ENCODE data around the gene C1orf105. TPM values are rescaled to one million over a fixed set of nuclear protein-coding genes. Genes with fewer than 3 reads are reported as not detected.
"Not testable (repeated sequence)": the region's sequence is repeated elsewhere in the genome, so short reads cannot be mapped to it uniquely, and the experiment has no call there.

C1orf105 gene
- total RNA-seq, 2 donors from 2014 or later, result not detected

DNA sequence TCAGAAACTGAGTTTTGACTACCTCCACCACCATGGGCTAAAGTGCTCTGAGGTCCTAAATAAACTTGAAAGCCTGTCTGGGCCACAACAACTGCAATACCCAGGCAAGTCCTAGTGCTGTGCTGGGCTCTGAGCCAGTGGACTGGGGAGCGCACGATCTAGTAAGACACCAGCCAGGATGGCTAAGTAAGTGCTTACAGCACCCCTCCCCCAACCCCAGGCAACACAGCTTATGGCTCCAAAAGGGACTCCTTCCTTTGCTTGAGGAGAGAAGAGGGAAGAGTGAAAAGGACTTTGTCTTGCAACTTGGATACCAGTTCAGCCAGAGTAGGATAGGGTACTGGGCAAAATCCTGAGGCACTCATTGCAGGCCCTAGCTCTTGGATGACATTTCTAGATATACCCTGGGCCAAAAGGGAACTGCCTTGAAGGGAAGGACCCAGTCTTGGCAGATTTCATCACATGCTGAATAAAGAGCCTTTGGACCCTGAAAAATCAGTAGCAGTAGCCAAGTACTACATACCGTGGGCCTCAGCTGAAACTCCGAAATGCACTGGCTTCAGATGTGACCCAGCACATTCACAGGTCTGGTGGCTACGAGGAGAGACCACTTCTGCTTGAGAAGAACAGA lies 1.6 kb downstream of the C1orf105 start:
- no peak for DNase-seq (ENCODE audit: low spot score)
- H3K36me3 Mint-ChIP-seq, result no peaks in the 10 kb centered on the region
- no peaks in the 10 kb centered on the region for H3K9me3 Mint-ChIP-seq
- no peaks in the 10 kb centered on the region for H3K4me1 Mint-ChIP-seq (ENCODE audit: low read depth in 2 of 2)
- no peak overlapping the region for H3K27ac Mint-ChIP-seq
- no peak overlapping the region for H3K4me3 Mint-ChIP-seq
- ATAC-seq, result peak in 1 of 2 donors; percentile 32
- no peaks in the 10 kb centered on the region for H3K27me3 Mint-ChIP-seq

DNA sequence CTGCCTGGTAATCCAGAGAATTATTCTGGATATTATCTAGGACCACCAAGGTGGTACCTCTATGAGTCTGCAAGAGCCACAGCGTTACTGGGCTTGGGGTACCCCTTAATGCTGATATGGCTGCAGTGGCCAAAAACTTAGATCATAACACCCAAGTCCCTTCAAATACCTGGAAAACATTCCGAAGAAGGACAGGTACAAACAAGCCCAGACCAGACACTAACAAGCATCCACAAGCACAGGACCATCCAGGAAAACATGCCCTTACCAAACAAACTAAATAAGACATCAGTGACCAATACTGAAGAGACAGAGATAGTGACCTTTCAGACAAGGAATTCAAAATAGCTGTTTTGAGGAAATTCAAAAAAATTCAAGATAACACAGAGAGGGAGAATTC lies 2.9 kb downstream of the C1orf105 start:
- ATAC-seq, result no peak
- DNase-seq (ENCODE audit: low spot score), result no peak
- no peak overlapping the region for H3K4me3 Mint-ChIP-seq
- no peaks in the 10 kb centered on the region for H3K9me3 Mint-ChIP-seq
- H3K36me3 Mint-ChIP-seq, result no peaks in the 10 kb centered on the region
- no peak overlapping the region for H3K27ac Mint-ChIP-seq
- H3K27me3 Mint-ChIP-seq, result no peaks in the 10 kb centered on the region
- H3K4me1 Mint-ChIP-seq (ENCODE audit: low read depth in 2 of 2), result no peaks in the 10 kb centered on the region

DNA sequence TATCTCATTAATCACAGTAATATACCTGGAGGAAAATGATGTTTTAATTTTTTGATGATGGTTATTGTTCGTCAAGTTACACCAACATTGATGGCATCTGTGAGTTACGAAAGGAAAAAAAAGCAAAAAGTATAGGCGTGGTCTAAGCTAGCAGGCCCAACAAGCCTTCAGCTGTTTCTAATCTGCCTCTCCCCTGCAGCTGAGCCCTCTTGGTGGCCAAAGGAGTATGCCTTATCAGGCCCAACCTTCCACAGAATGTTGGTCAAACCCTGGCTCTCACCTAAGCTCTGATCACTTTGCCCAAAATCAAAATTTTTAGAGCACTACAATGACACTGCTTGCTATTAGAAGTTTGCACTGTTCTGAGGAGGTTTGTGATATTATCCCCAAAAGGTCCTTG lies 4.9 kb downstream of the C1orf105 start:
- H3K9me3 Mint-ChIP-seq, result no peaks in the 10 kb centered on the region
- no peak overlapping the region for H3K4me3 Mint-ChIP-seq
- DNase-seq (ENCODE audit: low spot score), result no peak
- no peak for ATAC-seq
- H3K36me3 Mint-ChIP-seq, result no peaks in the 10 kb centered on the region
- H3K27me3 Mint-ChIP-seq, result no peaks in the 10 kb centered on the region
- no peak overlapping the region for H3K27ac Mint-ChIP-seq
- peaks cover 5 to 10% of the 10 kb centered on the region in 2 donors for H3K4me1 Mint-ChIP-seq (ENCODE audit: low read depth in 2 of 2)

DNA sequence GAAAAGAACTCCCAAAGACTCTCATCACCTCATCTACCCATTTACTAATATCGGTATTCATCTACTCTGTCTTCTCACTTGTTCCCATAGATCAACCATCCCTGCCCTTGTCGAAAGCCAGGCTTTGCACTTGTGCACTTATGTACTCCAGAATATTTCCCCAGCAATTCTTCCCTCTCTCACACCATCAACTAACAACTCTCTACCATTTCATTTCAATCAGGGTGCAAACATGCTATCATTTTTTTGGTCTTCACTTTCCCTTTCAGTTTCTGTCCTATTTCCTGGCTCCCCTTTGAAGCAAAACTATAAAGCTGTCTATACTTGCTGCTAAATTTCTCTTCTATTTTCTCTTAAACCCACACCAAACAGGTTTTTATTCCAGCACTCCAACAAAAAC lies 6.7 kb downstream of the C1orf105 start:
- Mint-ChIP-seq H3K9me3 (no peaks in the 10 kb centered on the region), H3K4me3 (no peak overlapping the region), H3K27me3 (no peaks in the 10 kb centered on the region), H3K4me1 (ENCODE audit: low read depth in 2 of 2) (peaks cover 5 to 10% of the 10 kb centered on the region in 2 donors), H3K36me3 (no peaks in the 10 kb centered on the region), H3K27ac (no peak overlapping the region)
- ATAC-seq (peak in 1 of 2 donors; percentile 73), DNase-seq (ENCODE audit: low spot score) (no peak)

DNA sequence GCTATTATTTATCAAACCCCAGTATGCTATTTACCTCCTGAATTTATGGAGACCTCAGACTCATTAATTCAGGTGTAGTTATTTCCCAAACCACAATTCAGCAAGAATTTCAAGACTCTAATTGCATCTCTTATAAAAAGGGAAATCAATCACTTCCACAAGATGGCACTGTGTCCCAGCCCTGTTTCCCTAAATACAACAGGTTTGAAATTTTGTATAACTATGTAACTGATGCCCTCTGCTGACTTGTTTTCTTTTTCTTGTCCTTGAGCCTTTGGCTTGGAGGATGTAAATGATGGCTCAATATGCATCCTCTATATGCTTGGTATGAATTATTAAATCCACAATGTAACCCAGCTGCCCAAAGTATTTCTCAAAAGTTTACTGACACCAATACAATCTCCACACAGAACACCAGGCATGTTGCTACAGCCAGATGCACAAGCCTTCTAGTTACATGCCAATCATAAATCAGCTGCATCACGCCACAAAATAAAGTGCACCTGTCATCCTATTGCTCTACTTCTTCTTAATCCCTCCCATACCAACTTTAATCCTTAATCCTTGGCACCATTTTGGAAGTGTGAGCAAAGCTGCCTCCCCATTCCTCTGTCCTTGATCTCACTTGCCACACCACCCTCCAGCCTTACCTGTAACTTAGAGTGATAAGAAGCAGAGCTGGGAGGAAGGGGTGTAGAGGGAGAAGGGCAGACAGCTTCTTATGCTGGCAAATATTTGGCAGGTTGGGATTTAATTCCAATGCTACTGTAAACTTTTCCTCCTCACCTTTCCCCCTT lies 9.0 kb downstream of the C1orf105 start:
- H3K4me3 Mint-ChIP-seq, result no peak overlapping the region
- H3K27ac Mint-ChIP-seq, result no peak overlapping the region
- no peaks in the 10 kb centered on the region for H3K36me3 Mint-ChIP-seq
- H3K9me3 Mint-ChIP-seq, result no peaks in the 10 kb centered on the region
- ATAC-seq (peak; percentile 38 to 66), DNase-seq (ENCODE audit: low spot score) (no peak)
- H3K27me3 Mint-ChIP-seq, result no peaks in the 10 kb centered on the region
- peaks cover 12 to 21% of the 10 kb centered on the region in 2 donors for H3K4me1 Mint-ChIP-seq (ENCODE audit: low read depth in 2 of 2)

DNA sequence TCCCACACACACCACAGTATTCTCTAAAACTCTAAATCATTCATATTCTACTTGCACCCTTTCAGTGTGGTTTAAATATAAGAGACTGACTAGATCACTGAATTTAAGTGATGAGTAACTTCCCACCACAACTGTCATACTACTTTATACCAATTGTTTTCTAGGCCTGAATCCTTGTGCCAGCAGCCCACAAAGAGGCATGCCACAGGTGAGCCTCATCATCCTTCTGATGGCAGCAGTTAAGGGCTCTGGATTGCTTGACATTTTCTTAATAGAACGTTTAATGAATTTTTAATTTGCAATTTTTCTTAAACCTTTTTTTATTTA lies 9.6 kb downstream of the C1orf105 start:
- no peak overlapping the region for H3K27ac Mint-ChIP-seq
- no peaks in the 10 kb centered on the region for H3K36me3 Mint-ChIP-seq
- H3K27me3 Mint-ChIP-seq, result no peaks in the 10 kb centered on the region
- no peaks in the 10 kb centered on the region for H3K9me3 Mint-ChIP-seq
- no peak for DNase-seq (ENCODE audit: low spot score)
- peaks cover 15 to 22% of the 10 kb centered on the region in 2 donors for H3K4me1 Mint-ChIP-seq (ENCODE audit: low read depth in 2 of 2)
- no peak overlapping the region for H3K4me3 Mint-ChIP-seq
- ATAC-seq, result no peak

DNA sequence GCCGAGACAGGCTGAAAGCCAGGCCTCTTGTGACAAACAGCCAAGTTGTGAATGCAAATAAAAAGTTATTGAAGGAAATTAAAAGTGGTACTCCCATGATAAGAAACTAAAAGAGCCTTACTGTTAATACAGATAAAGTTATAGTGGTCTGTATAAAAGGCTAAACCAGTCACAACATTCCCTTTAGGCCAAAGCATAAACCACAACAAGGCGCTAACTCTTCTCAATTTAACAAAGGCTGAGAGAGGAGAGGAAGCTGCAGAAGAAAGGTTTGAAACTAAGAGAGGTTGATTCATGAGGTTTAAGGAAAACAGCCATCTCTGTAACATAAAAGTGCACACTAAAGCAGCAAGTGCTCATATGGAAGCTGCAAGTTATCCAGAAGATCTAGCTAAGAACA lies 10.7 kb downstream of the C1orf105 start:
- Mint-ChIP-seq H3K27me3 (no peaks in the 10 kb centered on the region), H3K36me3 (no peaks in the 10 kb centered on the region), H3K27ac (no peak overlapping the region), H3K4me3 (no peak overlapping the region), H3K4me1 (ENCODE audit: low read depth in 2 of 2) (peaks cover 22 to 28% of the 10 kb centered on the region in 2 donors), H3K9me3 (no peaks in the 10 kb centered on the region)
- DNase-seq (ENCODE audit: low spot score) (no peak), ATAC-seq (no peak)

DNA sequence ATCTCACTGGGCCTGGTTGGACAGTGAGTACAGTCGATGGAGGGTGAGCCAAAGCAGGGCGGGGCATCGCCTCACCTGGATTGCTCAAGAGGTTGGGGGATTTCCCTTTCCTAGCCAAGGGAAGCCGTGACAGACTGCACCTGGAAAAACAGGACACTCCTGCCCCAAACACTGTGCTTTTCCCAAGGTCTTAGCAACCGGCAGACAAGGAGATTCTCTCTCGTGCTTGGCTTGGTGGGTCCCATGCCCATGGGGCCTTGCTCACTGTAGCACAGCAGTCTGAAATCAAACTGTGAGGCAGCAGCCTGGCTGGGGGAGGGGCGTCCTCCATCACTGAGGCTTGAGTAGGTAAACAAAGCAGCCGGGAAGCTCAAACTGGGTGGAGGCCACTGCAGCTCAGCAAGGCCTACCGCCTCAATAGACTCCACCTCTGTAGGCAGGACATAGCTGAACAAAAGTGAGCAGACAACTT lies 11.3 kb downstream of the C1orf105 start:
- Mint-ChIP-seq H3K27ac (no peak overlapping the region), H3K9me3 (no peaks in the 10 kb centered on the region), H3K36me3 (no peaks in the 10 kb centered on the region), H3K4me3 (no peak overlapping the region), H3K27me3 (no peaks in the 10 kb centered on the region), H3K4me1 (ENCODE audit: low read depth in 2 of 2) (peaks cover 22 to 28% of the 10 kb centered on the region in 2 donors)
- no peak for DNase-seq (ENCODE audit: low spot score)
- ATAC-seq, result no peak

DNA sequence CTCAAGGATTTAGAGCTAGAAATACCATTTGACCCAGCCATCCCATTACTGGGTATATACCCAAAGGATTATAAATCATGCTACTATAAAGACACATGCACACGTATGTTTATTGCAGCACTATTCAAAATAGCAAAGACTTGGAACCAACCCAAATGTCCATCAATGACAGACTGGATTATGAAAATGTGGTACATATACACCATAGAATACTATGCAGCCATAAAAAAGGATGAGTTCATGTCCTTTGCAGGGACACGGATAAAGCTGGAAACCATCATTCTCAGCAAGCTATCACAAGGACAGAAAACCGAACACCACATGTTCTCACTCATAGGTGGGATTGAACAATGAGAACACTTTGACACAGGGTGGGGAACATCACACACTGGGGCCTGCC lies 16.7 kb downstream of the C1orf105 start:
- not testable (repeated sequence) for H3K27ac Mint-ChIP-seq
- H3K4me1 Mint-ChIP-seq (ENCODE audit: low read depth in 2 of 2), result peaks cover 37 to 41% of the 10 kb centered on the region in 2 donors

DNA sequence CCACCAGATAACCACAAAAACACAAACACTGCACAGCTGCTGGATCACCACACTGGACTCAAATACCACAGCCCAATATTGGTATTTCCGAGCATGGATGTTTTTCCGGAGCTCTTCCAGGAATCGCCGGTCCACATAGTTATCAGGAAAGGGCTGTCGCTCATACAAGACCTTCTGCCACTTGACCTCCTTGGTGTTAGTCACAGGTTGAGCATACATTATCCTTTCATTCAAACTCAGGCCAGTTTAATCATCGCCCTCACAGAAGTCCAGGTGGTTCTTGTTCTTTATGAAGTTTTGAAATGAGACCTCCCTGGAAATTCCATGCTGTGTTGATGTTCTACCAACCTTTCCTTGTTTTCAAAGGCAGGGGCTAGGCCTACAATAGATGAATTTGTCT lies 21.9 kb downstream of the C1orf105 start:
- ATAC-seq, result no peak
- Mint-ChIP-seq H3K27me3 (no peaks in the 10 kb centered on the region), H3K4me3 (peak overlapping the region; percentile 93), H3K27ac (peak overlapping the region; percentile 90 to 95), H3K4me1 (ENCODE audit: low read depth in 2 of 2) (peaks cover 31 to 41% of the 10 kb centered on the region in 2 donors), H3K36me3 (peaks cover 19% of the 10 kb centered on the region), H3K9me3 (no peaks in the 10 kb centered on the region)
- no peak for DNase-seq (ENCODE audit: low spot score)

More for the DNA sequence above, 16.7 kb downstream of the C1orf105 start:
- H3K4me3 Mint-ChIP-seq; DNase-seq (ENCODE audit: low spot score); H3K9me3 Mint-ChIP-seq; H3K27me3 Mint-ChIP-seq; ATAC-seq: not testable (repeated sequence)
- peaks cover 14% of the 10 kb centered on the region for H3K36me3 Mint-ChIP-seq

DNA sequence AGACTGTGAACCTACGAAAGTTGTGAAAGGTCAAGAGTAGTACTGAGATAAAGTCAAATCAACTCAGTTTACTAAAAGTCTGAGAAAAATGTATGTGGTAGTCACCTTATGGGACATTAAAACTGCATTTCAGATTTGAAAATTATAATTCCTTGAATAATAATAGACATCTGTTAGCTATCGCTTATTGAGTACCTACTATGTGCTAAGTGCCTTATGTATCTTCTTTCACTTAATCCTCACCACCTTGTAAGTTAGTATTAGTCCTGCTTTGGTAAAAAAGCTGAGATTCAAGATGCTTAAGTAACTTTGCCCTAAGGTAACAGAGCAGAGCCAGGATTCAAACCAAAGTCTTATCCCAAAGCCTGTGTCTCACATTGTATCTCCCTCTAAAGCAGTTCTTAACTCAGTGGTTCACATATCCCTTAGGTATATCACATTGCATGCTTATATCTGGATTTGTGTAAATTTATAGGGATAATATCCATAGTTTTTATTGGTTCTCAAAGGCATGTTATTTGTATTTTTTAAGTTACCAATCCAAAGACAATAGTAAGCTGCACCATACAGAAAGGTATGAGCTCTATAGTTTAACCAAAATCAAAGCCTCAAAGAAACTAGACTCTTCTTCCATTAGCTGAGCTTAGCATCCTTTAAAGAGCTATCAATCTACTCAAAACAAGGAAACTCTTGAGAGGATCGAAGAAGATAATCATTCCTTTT lies 22.5 kb downstream of the C1orf105 start:
- Mint-ChIP-seq H3K27me3 (no peaks in the 10 kb centered on the region), H3K4me3 (peak overlapping the region; percentile 93), H3K9me3 (no peaks in the 10 kb centered on the region), H3K36me3 (peaks cover 18% of the 10 kb centered on the region), H3K27ac (peak overlapping the region; percentile 90 to 95), H3K4me1 (ENCODE audit: low read depth in 2 of 2) (peaks cover 31 to 40% of the 10 kb centered on the region in 2 donors)
- no peak for DNase-seq (ENCODE audit: low spot score)
- ATAC-seq, result no peak

DNA sequence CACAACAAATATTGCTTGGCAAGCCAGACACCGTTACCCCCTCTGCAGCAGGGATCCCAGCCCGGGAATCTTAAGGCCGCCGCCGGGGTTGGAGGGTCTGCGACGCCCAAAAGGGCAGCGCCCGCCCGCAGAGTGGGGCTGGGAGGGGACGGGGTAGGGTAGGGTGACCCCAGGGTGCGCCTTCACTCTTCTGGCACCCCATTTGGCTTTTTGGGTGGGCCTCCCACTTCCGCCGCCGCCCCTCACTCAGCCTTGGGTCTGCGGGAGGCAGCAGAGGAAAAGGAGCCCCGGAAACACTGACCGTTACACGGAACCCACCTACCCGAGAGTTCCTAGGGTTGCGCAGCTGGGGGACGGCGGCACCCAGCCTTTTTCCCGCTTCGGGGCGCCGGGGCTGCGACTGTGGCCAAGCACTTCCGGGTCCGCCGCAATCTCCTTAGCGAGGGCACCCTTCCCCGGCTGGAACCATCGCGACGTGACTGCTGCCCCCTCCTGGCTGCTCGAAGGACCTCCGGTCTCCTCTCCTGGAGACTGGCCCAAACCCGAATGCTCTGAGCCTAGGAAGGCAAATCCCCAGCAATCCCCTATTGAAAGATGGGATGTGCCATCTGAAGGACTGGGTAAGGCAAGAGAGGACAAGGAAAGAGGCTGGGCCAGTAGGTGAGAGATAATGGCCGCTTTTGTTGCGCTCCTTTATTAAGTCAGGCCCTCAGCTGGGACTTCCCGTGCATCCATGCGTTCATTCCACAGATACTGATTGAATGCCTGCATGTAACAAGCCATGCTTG lies 23.4 kb downstream of the C1orf105 start, which contains the start of gene PIGC:
Gene PIGC, minus strand, starts transcription at position 404 of the 788 bp plus-strand sequence. CDS start 1,447 bp downstream, outside the sequence.
- peaks cover 13% of the 10 kb centered on the region for H3K36me3 Mint-ChIP-seq
- H3K27me3 Mint-ChIP-seq, result no peaks in the 10 kb centered on the region
- H3K27ac Mint-ChIP-seq, result peak within 1 kb of the TSS; percentile 90 to 95
- H3K4me1 Mint-ChIP-seq (ENCODE audit: low read depth in 2 of 2), result peaks cover 31 to 36% of the 10 kb centered on the region in 2 donors
- peak within 1 kb of the TSS; percentile 93 for H3K4me3 Mint-ChIP-seq
- no peaks in the 10 kb centered on the region for H3K9me3 Mint-ChIP-seq
- ATAC-seq (peak; percentile 98 to 99), DNase-seq (ENCODE audit: low spot score) (peak; percentile 93)

DNA sequence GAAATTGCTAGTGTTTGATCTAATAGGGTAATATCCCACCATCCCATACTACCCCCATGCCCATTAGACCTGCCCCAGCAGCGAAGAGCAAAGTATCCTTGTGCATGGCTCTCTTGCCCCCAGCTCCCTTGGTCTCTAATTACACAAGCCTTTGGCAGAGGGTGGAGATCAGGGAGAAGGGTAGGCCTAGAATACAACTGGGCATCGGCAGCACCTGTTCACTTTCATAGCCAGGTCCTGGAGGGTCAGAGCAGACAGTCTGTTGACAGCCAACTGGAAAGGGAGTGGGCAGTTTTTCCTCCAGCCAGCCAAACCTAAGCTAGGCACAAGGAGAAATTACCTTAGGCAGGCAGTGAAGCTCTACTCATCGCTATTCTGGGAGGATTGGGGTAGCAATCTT lies 26.1 kb downstream of the C1orf105 start:
- DNase-seq (ENCODE audit: low spot score) (no peak), ATAC-seq (no peak)
- Mint-ChIP-seq H3K27me3 (no peaks in the 10 kb centered on the region), H3K36me3 (peaks cover 11% of the 10 kb centered on the region), H3K4me3 (no peak overlapping the region), H3K4me1 (ENCODE audit: low read depth in 2 of 2) (peaks cover 25 to 42% of the 10 kb centered on the region in 2 donors), H3K9me3 (no peaks in the 10 kb centered on the region), H3K27ac (no peak overlapping the region)

Measured in natural killer cell treated with Interleukin-12 subunit alpha and Interleukin-12 subunit beta and Interleukin-15 and Interleukin-18, amount 100 ng/mL, for 72 hours (primary cell).